Liver (tissue), 9 donors: ENCODE data around the gene FRMD4A. TPM values are rescaled to one million over a fixed set of nuclear protein-coding genes. Genes with fewer than 3 reads are reported as not detected.

Source experiments
- DNase-seq: peaks from one replicate; pipeline ENCODE4 v3.0.0-alpha.2; 2017; ENCODE audit warnings: low spot score
- H3K27ac ChIP-seq, 2 donors: one replicate each; pipeline ENCODE4 v1.7.0; 2013; ENCODE audit warnings: inconsistent platforms in 2 of 2, low read length in 2 of 2, control low read depth in 1 of 2, low read depth in 1 of 2, mild to moderate bottlenecking in 1 of 2
- H3K27me3 ChIP-seq, 4 donors: one replicate each; pipeline versions ENCODE4 v1.6.1 to v1.7.0; 2013; ENCODE audit warnings: low read length in 3 of 4, inconsistent platforms in 1 of 4, mild to moderate bottlenecking in 1 of 4, moderate library complexity in 1 of 4; ENCODE audit not compliant: control insufficient read depth in 4 of 4, insufficient read depth in 4 of 4
- H3K36me3 ChIP-seq, 4 donors: one replicate each; pipeline versions ENCODE4 v1.6.1 to v1.7.0; 2013; ENCODE audit warnings: low read length in 3 of 4, mild to moderate bottlenecking in 3 of 4, low read depth in 1 of 4, moderate library complexity in 1 of 4; ENCODE audit not compliant: control insufficient read depth in 4 of 4, insufficient read depth in 3 of 4
- H3K4me1 ChIP-seq, 4 donors: one replicate each; pipeline versions ENCODE4 v1.6.1 to v1.7.0; 2013; ENCODE audit warnings: low read length in 3 of 4, mild to moderate bottlenecking in 3 of 4, moderate library complexity in 1 of 4; ENCODE audit not compliant: control insufficient read depth in 4 of 4, insufficient read depth in 4 of 4
- H3K4me3 ChIP-seq, 3 donors: one replicate each; pipeline versions ENCODE4 v1.6.1 to v1.7.0; 2013; ENCODE audit warnings: low read length in 3 of 3, control low read depth in 1 of 3, low read depth in 1 of 3, mild to moderate bottlenecking in 1 of 3
- H3K9ac ChIP-seq, 2 donors: one replicate each; pipeline ENCODE4 v1.7.0; 2013; ENCODE audit warnings: low read length in 2 of 2, mild to moderate bottlenecking in 2 of 2, moderate library complexity in 2 of 2, control low read depth in 1 of 2, low read depth in 1 of 2
- H3K9me3 ChIP-seq, 4 donors: one replicate each; pipeline versions ENCODE4 v1.6.1 to v1.7.0; 2013; ENCODE audit warnings: low read length in 3 of 4; ENCODE audit not compliant: control insufficient read depth in 4 of 4
- EGR1 ChIP-seq, 2 donors: IDR thresholded peaks; 2 replicates each; pipeline ENCODE4 v1.6.1; 2016 to 2018; ENCODE audit warnings: antibody characterized with exemption in 2 of 2, low read depth in 2 of 2
- FOXA2 ChIP-seq: IDR thresholded peaks from 2 replicates; pipeline ENCODE4 v1.6.1; 2016; ENCODE audit warnings: antibody characterized with exemption
- HNF4A ChIP-seq, 2 donors: conservative IDR thresholded peaks; 2 replicates each; pipeline ENCODE4 v1.6.1; 2016; ENCODE audit warnings: antibody characterized with exemption in 2 of 2, mild to moderate bottlenecking in 2 of 2
- NR2F2 ChIP-seq: IDR thresholded peaks from 2 replicates; pipeline ENCODE4 v1.6.1; 2016; ENCODE audit warnings: antibody characterized with exemption
- RXRA ChIP-seq, 2 donors: IDR thresholded peaks; 2 replicates each; pipeline ENCODE4 v1.6.1; 2017 to 2018; ENCODE audit warnings: antibody characterized with exemption in 2 of 2, mild to moderate bottlenecking in 1 of 2
- SP1 ChIP-seq: IDR thresholded peaks from 2 replicates; pipeline ENCODE4 v1.6.1; 2018; ENCODE audit warnings: antibody characterized with exemption, mild to moderate bottlenecking
- WGBS: extraction: QIAGEN DNeasy Blood & Tissue Kit; methylation state at CpG from one replicate; pipeline ENCODE4 v1.1.7; 2013; 5-methylcytosine and 5-hydroxymethylcytosine counted together
- polyA plus RNA-seq, 2 donors: library from polyadenylated mRNA; stranded (reverse) in 1 of 2; unstranded in 1 of 2; fragments of 200-250 nt in 1 of 2; fragments of >200 nt in 1 of 2; fragmentation: Nextera tagmentation in 1 of 2; extraction: Ambion mirVana in 1 of 2; gene quantifications; one replicate each; pipeline versions ENCODE4 v1.2.1 to v1.2.3, GENCODE V29; 2013 to 2015
- total RNA-seq, 2 donors: library from RNA; depleted of rRNA; stranded (reverse); fragments of >200 nt; gene quantifications; one replicate each; pipeline ENCODE4 v1.2.3, GENCODE V29; 2014
- TF ChIP-seq, protein P1 (sequence below): fragments of 150-350 bp; IDR thresholded peaks from 2 replicates; pipeline ENCODE4 v1.5.1; 2017; ENCODE audit warnings: improper control_type of control experiment, low read depth, low read length; ENCODE audit not compliant: missing input control
- TF ChIP-seq, protein P2 (sequence below): IDR thresholded peaks from 2 replicates; pipeline ENCODE4 v1.6.1; 2016; ENCODE audit warnings: antibody characterized with exemption
- TF ChIP-seq, protein P3 (sequence below): IDR thresholded peaks from 2 replicates; pipeline ENCODE4 v1.6.1; 2016; ENCODE audit warnings: antibody characterized with exemption, mild to moderate bottlenecking
- TF ChIP-seq, protein P4 (sequence below): IDR thresholded peaks from 2 replicates; pipeline ENCODE4 v1.6.1; 2016; ENCODE audit warnings: antibody characterized with exemption
- donor health status: healthy.
- donor health status: healthy.
- donor health status: healthy.
- donor health status: healthy.
- donor health status: healthy.

The FRMD4A gene
- total and polyA plus RNA-seq, 4 donors, result 8.2 to 34.3 (median 13.1) TPM

DNA sequence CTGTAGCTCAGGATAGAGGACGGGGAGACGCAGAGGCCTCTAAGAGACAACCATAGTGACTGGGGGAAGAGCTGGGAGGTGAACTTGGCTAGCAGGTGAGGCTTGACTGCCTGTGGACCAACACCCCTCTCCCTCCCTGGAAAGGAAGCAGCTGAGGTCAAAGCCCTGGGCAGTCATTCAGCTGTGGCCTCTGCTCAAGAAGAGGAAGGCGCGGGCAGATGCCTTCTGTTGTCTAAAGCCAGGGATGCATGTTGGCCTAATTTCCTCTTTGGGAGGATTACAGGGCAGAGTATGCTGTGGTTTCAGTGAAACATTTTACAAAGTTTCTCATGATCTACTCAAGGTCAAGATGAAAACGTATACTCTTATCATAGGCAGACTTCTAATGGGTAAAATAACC lies 416.8 kb downstream of the FRMD4A start:
- no peaks in the 10 kb centered on the region for H3K9me3 ChIP-seq
- H3K27me3 ChIP-seq, result no peaks in the 10 kb centered on the region
- TF ChIP-seq, protein P1, sequence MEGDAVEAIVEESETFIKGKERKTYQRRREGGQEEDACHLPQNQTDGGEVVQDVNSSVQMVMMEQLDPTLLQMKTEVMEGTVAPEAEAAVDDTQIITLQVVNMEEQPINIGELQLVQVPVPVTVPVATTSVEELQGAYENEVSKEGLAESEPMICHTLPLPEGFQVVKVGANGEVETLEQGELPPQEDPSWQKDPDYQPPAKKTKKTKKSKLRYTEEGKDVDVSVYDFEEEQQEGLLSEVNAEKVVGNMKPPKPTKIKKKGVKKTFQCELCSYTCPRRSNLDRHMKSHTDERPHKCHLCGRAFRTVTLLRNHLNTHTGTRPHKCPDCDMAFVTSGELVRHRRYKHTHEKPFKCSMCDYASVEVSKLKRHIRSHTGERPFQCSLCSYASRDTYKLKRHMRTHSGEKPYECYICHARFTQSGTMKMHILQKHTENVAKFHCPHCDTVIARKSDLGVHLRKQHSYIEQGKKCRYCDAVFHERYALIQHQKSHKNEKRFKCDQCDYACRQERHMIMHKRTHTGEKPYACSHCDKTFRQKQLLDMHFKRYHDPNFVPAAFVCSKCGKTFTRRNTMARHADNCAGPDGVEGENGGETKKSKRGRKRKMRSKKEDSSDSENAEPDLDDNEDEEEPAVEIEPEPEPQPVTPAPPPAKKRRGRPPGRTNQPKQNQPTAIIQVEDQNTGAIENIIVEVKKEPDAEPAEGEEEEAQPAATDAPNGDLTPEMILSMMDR, result no peak
- TF ChIP-seq, protein P2, sequence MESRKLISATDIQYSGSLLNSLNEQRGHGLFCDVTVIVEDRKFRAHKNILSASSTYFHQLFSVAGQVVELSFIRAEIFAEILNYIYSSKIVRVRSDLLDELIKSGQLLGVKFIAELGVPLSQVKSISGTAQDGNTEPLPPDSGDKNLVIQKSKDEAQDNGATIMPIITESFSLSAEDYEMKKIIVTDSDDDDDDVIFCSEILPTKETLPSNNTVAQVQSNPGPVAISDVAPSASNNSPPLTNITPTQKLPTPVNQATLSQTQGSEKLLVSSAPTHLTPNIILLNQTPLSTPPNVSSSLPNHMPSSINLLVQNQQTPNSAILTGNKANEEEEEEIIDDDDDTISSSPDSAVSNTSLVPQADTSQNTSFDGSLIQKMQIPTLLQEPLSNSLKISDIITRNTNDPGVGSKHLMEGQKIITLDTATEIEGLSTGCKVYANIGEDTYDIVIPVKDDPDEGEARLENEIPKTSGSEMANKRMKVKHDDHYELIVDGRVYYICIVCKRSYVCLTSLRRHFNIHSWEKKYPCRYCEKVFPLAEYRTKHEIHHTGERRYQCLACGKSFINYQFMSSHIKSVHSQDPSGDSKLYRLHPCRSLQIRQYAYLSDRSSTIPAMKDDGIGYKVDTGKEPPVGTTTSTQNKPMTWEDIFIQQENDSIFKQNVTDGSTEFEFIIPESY, result no peak
- TF ChIP-seq SP1 (no peak), NR2F2 (peak; percentile 31), RXRA (IDR thresholded peaks at IDR 0.05) (peak in 1 of 2 donors; percentile 5), HNF4A (conservative IDR thresholded peaks at IDR 0.05) (no peak)
- TF ChIP-seq, protein P3, sequence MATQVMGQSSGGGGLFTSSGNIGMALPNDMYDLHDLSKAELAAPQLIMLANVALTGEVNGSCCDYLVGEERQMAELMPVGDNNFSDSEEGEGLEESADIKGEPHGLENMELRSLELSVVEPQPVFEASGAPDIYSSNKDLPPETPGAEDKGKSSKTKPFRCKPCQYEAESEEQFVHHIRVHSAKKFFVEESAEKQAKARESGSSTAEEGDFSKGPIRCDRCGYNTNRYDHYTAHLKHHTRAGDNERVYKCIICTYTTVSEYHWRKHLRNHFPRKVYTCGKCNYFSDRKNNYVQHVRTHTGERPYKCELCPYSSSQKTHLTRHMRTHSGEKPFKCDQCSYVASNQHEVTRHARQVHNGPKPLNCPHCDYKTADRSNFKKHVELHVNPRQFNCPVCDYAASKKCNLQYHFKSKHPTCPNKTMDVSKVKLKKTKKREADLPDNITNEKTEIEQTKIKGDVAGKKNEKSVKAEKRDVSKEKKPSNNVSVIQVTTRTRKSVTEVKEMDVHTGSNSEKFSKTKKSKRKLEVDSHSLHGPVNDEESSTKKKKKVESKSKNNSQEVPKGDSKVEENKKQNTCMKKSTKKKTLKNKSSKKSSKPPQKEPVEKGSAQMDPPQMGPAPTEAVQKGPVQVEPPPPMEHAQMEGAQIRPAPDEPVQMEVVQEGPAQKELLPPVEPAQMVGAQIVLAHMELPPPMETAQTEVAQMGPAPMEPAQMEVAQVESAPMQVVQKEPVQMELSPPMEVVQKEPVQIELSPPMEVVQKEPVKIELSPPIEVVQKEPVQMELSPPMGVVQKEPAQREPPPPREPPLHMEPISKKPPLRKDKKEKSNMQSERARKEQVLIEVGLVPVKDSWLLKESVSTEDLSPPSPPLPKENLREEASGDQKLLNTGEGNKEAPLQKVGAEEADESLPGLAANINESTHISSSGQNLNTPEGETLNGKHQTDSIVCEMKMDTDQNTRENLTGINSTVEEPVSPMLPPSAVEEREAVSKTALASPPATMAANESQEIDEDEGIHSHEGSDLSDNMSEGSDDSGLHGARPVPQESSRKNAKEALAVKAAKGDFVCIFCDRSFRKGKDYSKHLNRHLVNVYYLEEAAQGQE, result no peak
- TF ChIP-seq, protein P4, sequence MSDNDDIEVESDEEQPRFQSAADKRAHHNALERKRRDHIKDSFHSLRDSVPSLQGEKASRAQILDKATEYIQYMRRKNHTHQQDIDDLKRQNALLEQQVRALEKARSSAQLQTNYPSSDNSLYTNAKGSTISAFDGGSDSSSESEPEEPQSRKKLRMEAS, result no peak
- peak overlapping the region in 1 of 2 donors; percentile 1 for H3K27ac ChIP-seq
- no peak overlapping the region for H3K4me3 ChIP-seq
- no peak for DNase-seq
- H3K4me1 ChIP-seq, result no peaks in the 10 kb centered on the region
- no peaks in the 10 kb centered on the region for H3K36me3 ChIP-seq
- H3K9ac ChIP-seq, result no peak overlapping the region
- 74% methylated on average over 5 of the region's 5 CpGs for WGBS

DNA sequence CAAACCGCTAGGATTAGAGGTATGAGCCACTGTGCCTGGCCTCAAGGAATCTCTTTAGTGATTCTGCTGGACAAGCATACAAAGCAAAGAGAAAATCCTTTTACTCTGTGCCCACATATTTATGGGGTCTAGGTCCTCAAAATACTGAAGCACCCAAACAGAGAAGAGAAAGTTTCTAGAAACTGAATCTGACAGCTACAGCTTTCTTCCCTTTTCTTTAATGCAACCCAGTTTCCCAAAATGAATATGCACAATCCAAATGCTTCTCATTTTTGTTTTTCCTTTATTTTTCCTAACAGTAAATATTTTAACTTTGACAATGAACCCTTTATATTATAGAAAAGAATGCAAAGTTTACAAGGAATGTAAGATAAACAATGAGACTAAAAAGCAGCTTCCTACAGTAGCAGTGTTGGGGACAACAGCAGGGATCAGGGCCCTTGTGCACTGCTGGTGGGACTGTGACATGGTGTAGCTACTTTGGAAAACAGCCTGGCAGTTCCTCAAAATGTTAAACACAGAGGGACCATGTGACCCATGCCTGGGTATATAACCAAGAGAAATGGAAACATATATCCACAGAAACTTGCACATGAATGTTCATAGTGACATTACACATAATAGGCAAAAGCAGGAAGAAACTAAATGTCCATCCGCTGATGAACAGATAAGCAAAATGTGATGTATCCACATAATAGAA lies 418.8 kb downstream of the FRMD4A start:
- Histone ChIP-seq H3K27me3 (no peaks in the 10 kb centered on the region), H3K4me3 (no peak overlapping the region), H3K9ac (no peak overlapping the region), H3K4me1 (no peaks in the 10 kb centered on the region), H3K9me3 (no peaks in the 10 kb centered on the region), H3K27ac (no peak overlapping the region), H3K36me3 (no peaks in the 10 kb centered on the region)
- WGBS, result 89% methylated on average over 2 of the region's 2 CpGs
- TF ChIP-seq EGR1 (IDR thresholded peaks at IDR 0.05; ENCODE audit: low read depth in 2 of 2) (no peak), RXRA (IDR thresholded peaks at IDR 0.05) (no peak), FOXA2 (no peak), SP1 (no peak)
- TF ChIP-seq, protein P2, result no peak
- TF ChIP-seq, protein P4, result no peak
- no peak for DNase-seq
